Stimulated activated memory B cell treated with anti-CD40 and anti-IgM and Interleukin-4, amounts not matched to agents 10 μg/mL and 1 μg/mL and 100 μg/mL, for 72 hours (primary cell): ENCODE results near the gene GSAP.
A peak's percentile ranks its signal among the peaks of the same experiment; 100 is the strongest.

Experiments
- ATAC-seq: fragments of 150-1000 bp; cut with Tn5 transposase; 2 replicates; pipeline ENCODE4 v1.10.0; 2021
- H3K27ac Mint-ChIP-seq: one replicate; pipeline ENCODE4 v1.8.0; 2022; ENCODE audit warnings: mild to moderate bottlenecking, mixed read lengths
- H3K27me3 Mint-ChIP-seq: one replicate; pipeline ENCODE4 v1.8.0; 2022; ENCODE audit warnings: mixed read lengths
- H3K36me3 Mint-ChIP-seq: one replicate; pipeline ENCODE4 v1.8.0; 2022; ENCODE audit warnings: mixed read lengths
- H3K4me1 Mint-ChIP-seq: one replicate; pipeline ENCODE4 v1.8.0; 2022; ENCODE audit warnings: mixed read lengths
- H3K4me3 Mint-ChIP-seq: one replicate; pipeline ENCODE4 v1.8.0; 2022; ENCODE audit warnings: mild to moderate bottlenecking, moderate library complexity, mixed read lengths
- H3K9me3 Mint-ChIP-seq: one replicate; pipeline ENCODE4 v1.8.0; 2022; ENCODE audit warnings: mixed read lengths

The GSAP gene

GRCh38 chr7:77450054-77450453 is 33.9 kb upstream of the GSAP start:
- ATAC-seq = no peak
- no peaks in the 10 kb centered on the region for H3K9me3 Mint-ChIP-seq

GRCh38 chr7:77447616-77448015 is 31.5 kb upstream of the GSAP start:
- Mint-ChIP-seq H3K9me3 (no peaks in the 10 kb centered on the region), H3K4me1 (peaks cover 13% of the 10 kb centered on the region), H3K27ac (no peak overlapping the region), H3K36me3 (no peaks in the 10 kb centered on the region), H3K27me3 (no peaks in the 10 kb centered on the region), H3K4me3 (no peak overlapping the region)
- no peak for ATAC-seq

More at GRCh38 chr7:77450054-77450453, 33.9 kb upstream of the GSAP start:
- H3K36me3 Mint-ChIP-seq = no peaks in the 10 kb centered on the region
- no peak overlapping the region for H3K27ac Mint-ChIP-seq
- no peaks in the 10 kb centered on the region for H3K27me3 Mint-ChIP-seq
- H3K4me1 Mint-ChIP-seq = peaks cover 23% of the 10 kb centered on the region
- no peak overlapping the region for H3K4me3 Mint-ChIP-seq

- no peak overlapping the region for H3K27ac Mint-ChIP-seq
- no peak for ATAC-seq
- H3K27me3 Mint-ChIP-seq = no peaks in the 10 kb centered on the region
- H3K4me1 Mint-ChIP-seq = no peaks in the 10 kb centered on the region
- H3K36me3 Mint-ChIP-seq = no peaks in the 10 kb centered on the region
- no peak overlapping the region for H3K4me3 Mint-ChIP-seq
- H3K9me3 Mint-ChIP-seq = no peaks in the 10 kb centered on the region
These were observed 28.0 kb upstream of the GSAP start for GRCh38 chr7:77444123-77444522.

- Mint-ChIP-seq H3K4me3 (no peak overlapping the region), H3K27me3 (no peaks in the 10 kb centered on the region), H3K4me1 (no peaks in the 10 kb centered on the region), H3K9me3 (no peaks in the 10 kb centered on the region), H3K36me3 (no peaks in the 10 kb centered on the region), H3K27ac (no peak overlapping the region)
- no peak for ATAC-seq
These were observed 26.9 kb upstream of the GSAP start for GRCh38 chr7:77443042-77443441.

- H3K36me3 Mint-ChIP-seq = no peaks in the 10 kb centered on the region
- H3K27ac Mint-ChIP-seq = no peak overlapping the region
- H3K4me3 Mint-ChIP-seq = no peak overlapping the region
- no peak for ATAC-seq
- H3K4me1 Mint-ChIP-seq = no peaks in the 10 kb centered on the region
- H3K9me3 Mint-ChIP-seq = no peaks in the 10 kb centered on the region
- no peaks in the 10 kb centered on the region for H3K27me3 Mint-ChIP-seq
These were observed 26.5 kb upstream of the GSAP start for GRCh38 chr7:77442636-77443035.

- no peaks in the 10 kb centered on the region for H3K27me3 Mint-ChIP-seq
- peaks cover 5% of the 10 kb centered on the region for H3K4me1 Mint-ChIP-seq
- no peaks in the 10 kb centered on the region for H3K9me3 Mint-ChIP-seq
- no peak for ATAC-seq
- H3K4me3 Mint-ChIP-seq = no peak overlapping the region
- H3K27ac Mint-ChIP-seq = no peak overlapping the region
- no peaks in the 10 kb centered on the region for H3K36me3 Mint-ChIP-seq
These were observed 24.9 kb upstream of the GSAP start for GRCh38 chr7:77441046-77441445.

GRCh38 chr7:77439572-77439971 is 23.4 kb upstream of the GSAP start:
- Mint-ChIP-seq H3K36me3 (no peaks in the 10 kb centered on the region), H3K27me3 (no peaks in the 10 kb centered on the region)
- ATAC-seq = no peak

GRCh38 chr7:77438131-77438530 is 22.0 kb upstream of the GSAP start:
- Mint-ChIP-seq H3K27ac (no peak overlapping the region), H3K36me3 (no peaks in the 10 kb centered on the region), H3K4me3 (no peak overlapping the region), H3K9me3 (no peaks in the 10 kb centered on the region), H3K27me3 (no peaks in the 10 kb centered on the region), H3K4me1 (peaks cover 10% of the 10 kb centered on the region)
- ATAC-seq = no peak

More at GRCh38 chr7:77439572-77439971, 23.4 kb upstream of the GSAP start:
- Mint-ChIP-seq H3K27ac (no peak overlapping the region), H3K4me1 (peaks cover 7% of the 10 kb centered on the region), H3K4me3 (no peak overlapping the region), H3K9me3 (no peaks in the 10 kb centered on the region)

- H3K4me1 Mint-ChIP-seq = peaks cover 10% of the 10 kb centered on the region
- no peaks in the 10 kb centered on the region for H3K27me3 Mint-ChIP-seq
- ATAC-seq = no peak
- H3K36me3 Mint-ChIP-seq = no peaks in the 10 kb centered on the region
- H3K27ac Mint-ChIP-seq = no peak overlapping the region
- H3K9me3 Mint-ChIP-seq = no peaks in the 10 kb centered on the region
- H3K4me3 Mint-ChIP-seq = no peak overlapping the region
These were observed 18.6 kb upstream of the GSAP start for GRCh38 chr7:77434570-77435275.

GRCh38 chr7:77433901-77434300 is 17.8 kb upstream of the GSAP start:
- ATAC-seq = no peak
- Mint-ChIP-seq H3K36me3 (no peaks in the 10 kb centered on the region), H3K9me3 (no peaks in the 10 kb centered on the region), H3K27ac (no peak overlapping the region), H3K27me3 (no peaks in the 10 kb centered on the region), H3K4me1 (peaks cover 13% of the 10 kb centered on the region), H3K4me3 (no peak overlapping the region)

GRCh38 chr7:77430927-77431326 is 14.8 kb upstream of the GSAP start:
- no peak overlapping the region for H3K27ac Mint-ChIP-seq
- ATAC-seq = no peak
- H3K36me3 Mint-ChIP-seq = no peaks in the 10 kb centered on the region
- H3K4me3 Mint-ChIP-seq = no peak overlapping the region
- H3K9me3 Mint-ChIP-seq = no peaks in the 10 kb centered on the region
- peaks cover 32% of the 10 kb centered on the region for H3K4me1 Mint-ChIP-seq
- no peaks in the 10 kb centered on the region for H3K27me3 Mint-ChIP-seq

GRCh38 chr7:77428777-77429231 is 12.7 kb upstream of the GSAP start:
- H3K4me3 Mint-ChIP-seq = no peak overlapping the region
- no peak overlapping the region for H3K27ac Mint-ChIP-seq
- peaks cover 34% of the 10 kb centered on the region for H3K4me1 Mint-ChIP-seq

GRCh38 chr7:77427996-77428603 is 12.0 kb upstream of the GSAP start:
- no peak for ATAC-seq
- Mint-ChIP-seq H3K4me1 (peaks cover 34% of the 10 kb centered on the region), H3K9me3 (no peaks in the 10 kb centered on the region), H3K27ac (peak overlapping the region; percentile 91), H3K4me3 (no peak overlapping the region), H3K27me3 (no peaks in the 10 kb centered on the region), H3K36me3 (no peaks in the 10 kb centered on the region)

More at GRCh38 chr7:77428777-77429231, 12.7 kb upstream of the GSAP start:
- no peaks in the 10 kb centered on the region for H3K27me3 Mint-ChIP-seq
- no peaks in the 10 kb centered on the region for H3K9me3 Mint-ChIP-seq
- no peaks in the 10 kb centered on the region for H3K36me3 Mint-ChIP-seq
- no peak for ATAC-seq

GRCh38 chr7:77426521-77427051 is 10.4 kb upstream of the GSAP start:
- H3K9me3 Mint-ChIP-seq = no peaks in the 10 kb centered on the region
- H3K36me3 Mint-ChIP-seq = no peaks in the 10 kb centered on the region
- H3K4me3 Mint-ChIP-seq = peak overlapping the region; percentile 76
- peak overlapping the region; percentile 91 for H3K27ac Mint-ChIP-seq
- no peak for ATAC-seq
- no peaks in the 10 kb centered on the region for H3K27me3 Mint-ChIP-seq
- H3K4me1 Mint-ChIP-seq = peaks cover 34% of the 10 kb centered on the region

- Mint-ChIP-seq H3K4me3 (peak overlapping the region; percentile 76), H3K27ac (peak overlapping the region; percentile 91), H3K4me1 (peaks cover 38% of the 10 kb centered on the region), H3K27me3 (no peaks in the 10 kb centered on the region), H3K9me3 (no peaks in the 10 kb centered on the region), H3K36me3 (no peaks in the 10 kb centered on the region)
- ATAC-seq = peak; percentile 76
These were observed 9.9 kb upstream of the GSAP start for GRCh38 chr7:77426052-77426404.
